Prostate gland (tissue), 2 donors: Measurements from ENCODE around the gene ELOVL1. TPM values are rescaled to one million over a fixed set of nuclear protein-coding genes. Genes with fewer than 3 reads are reported as not detected.

Experiments
- DNase-seq: peaks from one replicate; pipeline ENCODE4 v3.0.0-alpha.2; 2019; ENCODE audit warnings: low spot score
- H3K27ac ChIP-seq, 2 donors: fragments of 200-600 bp; sonication (generic); 2 replicates each; pipeline ENCODE4 v1.5.1; 2017 to 2019
- H3K27me3 ChIP-seq: fragments of 200-600 bp; sonication (generic); replicated peaks from 2 replicates; pipeline ENCODE4 v1.5.1; 2019; ENCODE audit not compliant: insufficient read depth
- H3K36me3 ChIP-seq, 2 donors: fragments of 200-600 bp; sonication (generic); 1 replicate in 1 of 2; 2 replicates in 1 of 2; pipeline versions ENCODE4 v1.5.1 to v1.8.1; 2017 to 2019
- H3K4me1 ChIP-seq: fragments of 200-600 bp; sonication (generic); replicated peaks from 2 replicates; pipeline ENCODE4 v1.5.1; 2019
- H3K4me3 ChIP-seq, 2 donors: fragments of 200-600 bp; sonication (generic); 2 replicates each; pipeline ENCODE4 v1.5.1; 2017 to 2019
- H3K9me3 ChIP-seq: fragments of 200-600 bp; sonication (generic); 2 replicates; pipeline ENCODE4 v1.5.1; 2017
- POLR2A ChIP-seq: fragments of 450-650 bp; IDR thresholded peaks from one replicate; pipeline ENCODE4 v1.6.1; 2016; ENCODE audit warnings: antibody characterized with exemption, mild to moderate bottlenecking
- POLR2AphosphoS5 ChIP-seq: sonication (generic); formaldehyde crosslinking; IDR thresholded peaks from one replicate; pipeline ENCODE4 v1.6.1; 2017; ENCODE audit warnings: antibody characterized with exemption
- WGBS: methylation state at CpG from one replicate; pipeline ENCODE4 v1.1.5; 2018; 5-methylcytosine and 5-hydroxymethylcytosine counted together
- intact Hi-C: fragments of 100-400 bp; cut with DNase I; formaldehyde crosslinking; loops from one replicate; pipeline ENCODE4 v1.14.2; 2022
- total RNA-seq, 2 donors: library from RNA; depleted of rRNA; stranded (reverse); fragments of >200 nt; gene quantifications; one replicate each; pipeline ENCODE4 v1.1.0, GENCODE V29; 2016
- TF ChIP-seq, protein P1 (sequence below), 4 experiments: fragments of 200-600 bp in 2 of 4; fragments of 450-650 bp in 2 of 4; sonication (generic) in 2 of 4; IDR thresholded peaks; 1 replicate in 3 of 4; 2 replicates in 1 of 4; pipeline ENCODE4 v1.5.1; 2016 to 2019; ENCODE audit warnings: antibody characterized with exemption in 4 of 4, mild to moderate bottlenecking in 2 of 4, moderate library complexity in 2 of 4

ELOVL1 gene
- total RNA-seq, 2 donors from 2014 or later, result 48.6 to 62.0 TPM

DNA sequence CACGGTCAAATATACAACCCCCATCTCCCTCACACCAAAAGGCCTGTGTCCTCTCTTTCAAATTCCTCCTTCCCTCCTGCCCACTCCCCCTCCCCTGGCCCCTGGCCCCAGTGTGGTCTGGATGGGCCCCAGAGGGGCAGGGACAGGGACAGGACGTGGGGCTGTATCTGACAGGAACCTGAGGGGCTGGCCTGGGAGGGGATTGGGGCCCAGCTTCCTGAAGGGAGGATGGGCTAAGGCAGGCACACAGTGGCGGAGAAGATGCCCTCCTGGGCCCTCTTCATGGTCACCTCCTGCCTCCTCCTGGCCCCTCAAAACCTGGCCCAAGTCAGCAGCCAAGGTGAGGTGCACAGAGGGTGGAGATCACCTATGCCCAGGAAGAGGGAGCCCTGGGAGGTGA lies 30.2 kb downstream of the ELOVL1 start, which contains the start of gene MPL:
MPL (plus strand) TSS at position 231 of the 400 bp plus-strand sequence; CDS start at position 262, 31 bp downstream.
- no peak within 1 kb of the TSS for H3K27ac ChIP-seq
- H3K27me3 ChIP-seq, result no peaks in the 10 kb centered on the region
- no peaks in the 10 kb centered on the region for H3K4me1 ChIP-seq
- no peak for DNase-seq
- TF ChIP-seq POLR2A (no peak), POLR2AphosphoS5 (no peak)
- TF ChIP-seq, protein P1, sequence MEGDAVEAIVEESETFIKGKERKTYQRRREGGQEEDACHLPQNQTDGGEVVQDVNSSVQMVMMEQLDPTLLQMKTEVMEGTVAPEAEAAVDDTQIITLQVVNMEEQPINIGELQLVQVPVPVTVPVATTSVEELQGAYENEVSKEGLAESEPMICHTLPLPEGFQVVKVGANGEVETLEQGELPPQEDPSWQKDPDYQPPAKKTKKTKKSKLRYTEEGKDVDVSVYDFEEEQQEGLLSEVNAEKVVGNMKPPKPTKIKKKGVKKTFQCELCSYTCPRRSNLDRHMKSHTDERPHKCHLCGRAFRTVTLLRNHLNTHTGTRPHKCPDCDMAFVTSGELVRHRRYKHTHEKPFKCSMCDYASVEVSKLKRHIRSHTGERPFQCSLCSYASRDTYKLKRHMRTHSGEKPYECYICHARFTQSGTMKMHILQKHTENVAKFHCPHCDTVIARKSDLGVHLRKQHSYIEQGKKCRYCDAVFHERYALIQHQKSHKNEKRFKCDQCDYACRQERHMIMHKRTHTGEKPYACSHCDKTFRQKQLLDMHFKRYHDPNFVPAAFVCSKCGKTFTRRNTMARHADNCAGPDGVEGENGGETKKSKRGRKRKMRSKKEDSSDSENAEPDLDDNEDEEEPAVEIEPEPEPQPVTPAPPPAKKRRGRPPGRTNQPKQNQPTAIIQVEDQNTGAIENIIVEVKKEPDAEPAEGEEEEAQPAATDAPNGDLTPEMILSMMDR (IDR thresholded peaks at IDR 0.05), result no peak
- intact Hi-C loops, result no loop called here
- no peaks in the 10 kb centered on the region for H3K9me3 ChIP-seq
- no peak within 1 kb of the TSS for H3K4me3 ChIP-seq
- no peaks in the 10 kb centered on the region for H3K36me3 ChIP-seq
- WGBS, result 76% methylated on average over 3 of the region's 3 CpGs

DNA sequence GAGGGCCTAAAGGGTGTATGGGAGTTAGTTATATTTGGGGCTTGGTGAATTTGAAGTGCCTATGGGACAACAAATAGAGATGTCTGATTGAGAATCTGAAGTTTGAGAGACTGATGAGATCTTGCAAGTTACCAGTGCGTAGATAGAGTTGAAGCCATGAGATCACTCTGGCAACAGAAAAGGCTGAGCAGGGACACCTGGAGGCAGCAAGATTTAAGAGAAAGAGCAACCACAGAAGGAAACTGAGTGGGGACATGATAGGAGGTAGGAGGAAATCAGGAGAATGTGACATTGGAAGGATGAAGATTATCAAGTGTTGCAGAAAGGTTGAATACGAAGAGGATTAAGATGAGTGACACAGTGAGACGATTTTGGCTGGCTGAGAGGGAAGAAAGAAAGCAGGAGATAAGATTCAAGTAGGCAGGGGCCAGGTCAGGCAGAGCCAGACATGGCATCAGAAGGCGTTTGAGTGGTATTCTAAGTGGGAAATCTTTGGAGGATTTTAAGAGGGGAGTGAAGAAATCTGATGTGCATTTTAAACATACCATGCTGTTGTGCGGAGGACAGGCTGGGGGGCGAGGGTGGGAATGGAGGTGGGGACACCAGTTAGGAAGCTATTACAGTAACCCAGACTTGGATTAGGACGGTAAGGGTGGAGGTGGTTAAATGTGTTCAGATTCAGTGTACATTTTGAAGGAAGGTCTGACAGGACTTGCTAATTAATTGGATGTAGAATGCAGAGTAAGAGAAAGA lies 33.2 kb downstream of the ELOVL1 start:
- Histone ChIP-seq H3K4me3 (no peak overlapping the region), H3K27me3 (no peaks in the 10 kb centered on the region), H3K9me3 (no peaks in the 10 kb centered on the region), H3K36me3 (no peaks in the 10 kb centered on the region), H3K4me1 (no peaks in the 10 kb centered on the region), H3K27ac (no peak overlapping the region)
- intact Hi-C loops, result no loop called here
- TF ChIP-seq POLR2AphosphoS5 (no peak), POLR2A (no peak)
- TF ChIP-seq, protein P1 (IDR thresholded peaks at IDR 0.05), result no peak
- WGBS, result 77% methylated on average over 7 of the region's 7 CpGs
- no peak for DNase-seq

DNA sequence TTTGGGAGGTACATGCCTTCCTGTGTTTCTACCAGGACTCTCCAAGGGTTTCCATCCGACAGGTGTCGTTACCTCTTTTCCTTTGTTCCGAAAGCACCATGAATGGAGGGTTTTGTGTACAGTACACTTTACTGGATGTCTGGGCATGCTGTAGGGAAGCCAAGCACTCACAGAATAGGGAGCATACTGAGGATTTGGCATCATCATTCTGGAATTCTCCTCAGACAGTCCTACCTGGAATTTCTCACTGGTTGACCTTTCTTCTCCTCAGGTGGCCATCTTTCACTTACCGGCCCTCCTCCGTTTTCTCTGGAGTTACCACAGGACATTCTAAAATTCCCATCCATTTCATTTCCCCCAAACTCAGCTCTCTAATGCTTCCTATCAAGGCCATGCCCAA lies 36.1 kb downstream of the ELOVL1 start:
- DNase-seq, result no peak
- H3K27me3 ChIP-seq, result no peaks in the 10 kb centered on the region
- H3K4me3 ChIP-seq, result no peak overlapping the region
- TF ChIP-seq, protein P1 (IDR thresholded peaks at IDR 0.05), result no peak
- TF ChIP-seq POLR2AphosphoS5, result no peak
- TF ChIP-seq POLR2A, result no peak
- no peaks in the 10 kb centered on the region for H3K36me3 ChIP-seq
- WGBS, result 81% methylated on average over 5 of the region's 5 CpGs
- no peaks in the 10 kb centered on the region for H3K9me3 ChIP-seq
- intact Hi-C loops, result no loop called here
- no peaks in the 10 kb centered on the region for H3K4me1 ChIP-seq
- H3K27ac ChIP-seq, result no peak overlapping the region

DNA sequence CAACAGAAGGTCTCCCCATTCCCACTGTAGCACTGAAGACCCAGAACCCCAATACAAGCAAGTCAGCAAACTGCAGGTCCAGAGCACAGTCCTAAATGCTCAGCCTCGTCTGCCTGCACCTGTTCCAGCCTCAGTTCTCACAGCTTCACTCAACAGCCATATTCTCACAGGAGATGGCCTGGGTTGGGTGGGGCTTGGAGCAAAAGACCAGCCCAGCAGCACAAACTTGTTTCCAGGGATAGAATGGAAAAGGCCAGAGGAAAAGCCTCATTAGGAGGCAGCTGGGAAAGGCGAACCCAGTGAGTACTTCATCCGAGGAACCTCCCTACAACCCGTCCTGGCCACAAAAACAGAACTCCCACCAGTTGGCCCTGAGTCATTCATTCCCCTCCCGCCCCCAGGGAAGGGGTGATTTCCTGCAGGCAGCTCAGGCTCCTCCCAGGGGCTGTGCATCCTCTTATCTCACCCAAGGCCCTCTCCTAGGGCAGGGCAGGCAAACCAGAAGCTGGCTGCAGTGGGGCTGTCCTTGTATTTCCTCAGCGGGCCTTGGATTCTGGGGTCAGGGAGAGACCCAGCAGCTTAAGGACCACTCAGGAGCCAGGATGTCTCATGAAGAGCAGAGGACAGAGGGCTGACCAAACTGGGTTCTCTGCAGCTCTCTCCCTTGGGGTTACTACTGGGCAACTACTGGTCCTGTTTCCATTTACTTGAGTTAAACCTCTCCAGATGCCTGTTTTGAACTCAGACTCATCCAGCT lies 37.6 kb downstream of the ELOVL1 start:
- Histone ChIP-seq H3K9me3 (no peaks in the 10 kb centered on the region), H3K36me3 (no peaks in the 10 kb centered on the region), H3K27ac (no peak overlapping the region), H3K4me1 (no peaks in the 10 kb centered on the region), H3K4me3 (no peak overlapping the region), H3K27me3 (no peaks in the 10 kb centered on the region)
- DNase-seq, result no peak
- TF ChIP-seq POLR2A (no peak), POLR2AphosphoS5 (no peak)
- TF ChIP-seq, protein P1 (IDR thresholded peaks at IDR 0.05), result no peak
- intact Hi-C loops, result no loop called here
- 61% methylated on average over 6 of the region's 6 CpGs for WGBS
